OCI-LY7 (cell line): ENCODE measurements around the gene SDC3. TPM values are rescaled to one million over a fixed set of nuclear protein-coding genes. Genes with fewer than 3 reads are reported as not detected.

Source experiments
- BruUV-seq: library from RNA; stranded (reverse); fragments of 400-500 nt; replicated peaks from 2 replicates; lab custom pipeline; 2021; lab: Mats Ljungman, UMichigan
- CTCF ChIA-PET: fragments of 300-600 bp; sonication (Branson Sonifier 250); formaldehyde crosslinking; loops from one replicate; lab custom pipeline; 2022; ENCODE audit warnings: antibody characterized with exemption; ENCODE audit not compliant: unreplicated experiment; lab: Charles Lee
- POLR2A ChIA-PET: fragments of 300-600 bp; sonication (Branson Sonifier 250); formaldehyde crosslinking; loops from one replicate; lab custom pipeline; 2022; ENCODE audit warnings: antibody characterized with exemption; lab: Charles Lee
- DNase-seq: peaks from one replicate; pipeline ENCODE4 v3.0.0-alpha.2; 2015; ENCODE audit warnings: low spot score
- H2AFZ ChIP-seq: fragments of 200-600 bp; sonication (generic), shearing (Covaris generic); 2 replicates; pipeline ENCODE4 v1.6.1; 2014; ENCODE audit warnings: mild to moderate bottlenecking, antibody characterized with exemption, low read length, moderate library complexity
- H3K27ac ChIP-seq: fragments of 200-600 bp; sonication (generic); 2 replicates; pipeline ENCODE4 v1.5.1; 2014; ENCODE audit warnings: mixed run types, low read depth, mild to moderate bottlenecking, moderate library complexity, low read length, inconsistent platforms; ENCODE audit not compliant: poor library complexity, severe bottlenecking
- H3K36me3 ChIP-seq: fragments of 200-600 bp; sonication (generic); 2 replicates; pipeline ENCODE4 v1.6.1; 2014; ENCODE audit warnings: mild to moderate bottlenecking, antibody characterized with exemption, low read length, moderate library complexity, mixed read lengths; ENCODE audit not compliant: insufficient read depth
- H3K4me1 ChIP-seq: fragments of 200-600 bp; sonication (generic); 2 replicates; pipeline ENCODE4 v1.5.1; 2014; ENCODE audit warnings: mild to moderate bottlenecking, low read length; ENCODE audit not compliant: insufficient read depth, poor library complexity, severe bottlenecking
- H3K4me2 ChIP-seq: fragments of 200-600 bp; sonication (generic); 2 replicates; pipeline ENCODE4 v1.6.1; 2014; ENCODE audit warnings: mild to moderate bottlenecking, low read length
- H3K4me3 ChIP-seq: fragments of 200-600 bp; sonication (generic); 2 replicates; pipeline ENCODE4 v1.5.1; 2014; ENCODE audit warnings: mild to moderate bottlenecking, low read depth, low read length; ENCODE audit not compliant: poor library complexity, severe bottlenecking
- H3K79me2 ChIP-seq: fragments of 200-600 bp; sonication (generic); 2 replicates; pipeline ENCODE4 v1.6.1; 2016; ENCODE audit warnings: low read depth, mild to moderate bottlenecking, low read length, moderate library complexity, mixed read lengths; ENCODE audit not compliant: insufficient read depth
- H3K9me2 ChIP-seq: fragments of 200-600 bp; sonication (generic); 2 replicates; pipeline ENCODE4 v1.6.1; 2016; ENCODE audit warnings: mild to moderate bottlenecking, low read length, mixed read lengths; ENCODE audit not compliant: insufficient read depth
- H3K9me3 ChIP-seq: fragments of 200-600 bp; sonication (generic); 2 replicates; pipeline ENCODE4 v1.6.1; 2014; ENCODE audit warnings: mild to moderate bottlenecking, mixed run types, low read length, mixed read lengths
- H4K20me1 ChIP-seq: fragments of 200-600 bp; sonication (generic); 2 replicates; pipeline ENCODE4 v1.6.1; 2014; ENCODE audit warnings: mild to moderate bottlenecking, antibody characterized with exemption, low read length, moderate library complexity, mixed read lengths; ENCODE audit not compliant: insufficient read depth
- CTCF ChIP-seq: fragments of 200-600 bp; sonication (generic); conservative IDR thresholded peaks from 2 replicates; pipeline ENCODE4 v1.5.1; 2014; ENCODE audit warnings: mild to moderate bottlenecking, antibody characterized with exemption, low read length, moderate library complexity, mixed read lengths
- EZH2phosphoT487 ChIP-seq: fragments of 200-600 bp; sonication (generic); IDR thresholded peaks from 2 replicates; pipeline ENCODE4 v1.6.1; 2018; ENCODE audit warnings: low read depth, borderline replicate concordance, mild to moderate bottlenecking, mixed run types, antibody characterized with exemption, low read length, moderate library complexity, mixed read lengths
- intact Hi-C: fragments of 100-400 bp; cut with micrococcal nuclease; formaldehyde crosslinking; loops from one replicate; pipeline ENCODE4 v1.10.0; 2022; ENCODE audit not compliant: unreplicated experiment
- total RNA-seq, 2 experiments: library from RNA; depleted of rRNA in 1 of 2; stranded (reverse); fragments of >200 nt in 1 of 2; shearing (Covaris generic) in 1 of 2; gene quantifications; 2 replicates each; pipeline ENCODE4 v1.2.3, GENCODE V29; 2014 to 2022

SDC3 gene
- total RNA-seq, 2 experiments from 2014 or later, result not detected

- POLR2A ChIA-PET, result no interaction called here
- CTCF ChIA-PET, result no interaction called here
- Histone ChIP-seq H3K4me3 (no peak overlapping the region), H3K4me1 (peaks cover 13% of the 10 kb centered on the region), H3K79me2 (no peaks in the 10 kb centered on the region), H3K4me2 (no peak overlapping the region), H3K36me3 (no peaks in the 10 kb centered on the region), H3K27ac (no peak overlapping the region), H3K9me3 (no peaks in the 10 kb centered on the region), H2AFZ (no peak overlapping the region), H4K20me1 (no peaks in the 10 kb centered on the region; the same call in 1 of the 2 replicates), H3K9me2 (no peaks in the 10 kb centered on the region)
- TF ChIP-seq CTCF (no peak), EZH2phosphoT487 (no peak)
- no peak for DNase-seq
- intact Hi-C loops, result no loop called here
- no TSS peak for BruUV-seq
Observed at GRCh38 chr1:30846587-30846986, 62.0 kb downstream of the SDC3 start.

- Histone ChIP-seq H4K20me1 (no peaks in the 10 kb centered on the region; the same call in 1 of the 2 replicates), H3K27ac (no peak overlapping the region), H3K79me2 (no peaks in the 10 kb centered on the region), H2AFZ (no peak overlapping the region), H3K4me1 (peaks cover 11% of the 10 kb centered on the region), H3K36me3 (no peaks in the 10 kb centered on the region), H3K4me3 (no peak overlapping the region), H3K9me2 (no peaks in the 10 kb centered on the region), H3K9me3 (no peaks in the 10 kb centered on the region), H3K4me2 (no peak overlapping the region)
- no TSS peak for BruUV-seq
- TF ChIP-seq EZH2phosphoT487, result no peak
- DNase-seq, result no peak
- POLR2A ChIA-PET, result no interaction called here
- CTCF ChIA-PET, result no interaction called here
- intact Hi-C loops, result no loop called here
Observed at GRCh38 chr1:30845904-30846290, 62.7 kb downstream of the SDC3 start.

- DNase-seq, result no peak
- H3K9me3 ChIP-seq, result no peaks in the 10 kb centered on the region
- H2AFZ ChIP-seq, result no peak overlapping the region
- H3K9me2 ChIP-seq, result no peaks in the 10 kb centered on the region
- H3K79me2 ChIP-seq, result no peaks in the 10 kb centered on the region
- H3K4me1 ChIP-seq, result peaks cover 6% of the 10 kb centered on the region
- H3K4me3 ChIP-seq, result no peak overlapping the region
- POLR2A ChIA-PET, result no interaction called here
- TF ChIP-seq CTCF, result no peak
- no peak for TF ChIP-seq EZH2phosphoT487
- intact Hi-C loops, result no loop called here
- no peaks in the 10 kb centered on the region; the same call in 1 of the 2 replicates for H4K20me1 ChIP-seq
- H3K4me2 ChIP-seq, result no peak overlapping the region
- CTCF ChIA-PET, result no interaction called here
- BruUV-seq, result no TSS peak
- no peaks in the 10 kb centered on the region for H3K36me3 ChIP-seq
- no peak overlapping the region for H3K27ac ChIP-seq
Observed at GRCh38 chr1:30845237-30845903, 63.2 kb downstream of the SDC3 start.
